ENCODE data around the gene NECAB2.
A peak's percentile ranks its signal among the peaks of the same experiment; 100 is the strongest.

Gene NECAB2

DNA sequence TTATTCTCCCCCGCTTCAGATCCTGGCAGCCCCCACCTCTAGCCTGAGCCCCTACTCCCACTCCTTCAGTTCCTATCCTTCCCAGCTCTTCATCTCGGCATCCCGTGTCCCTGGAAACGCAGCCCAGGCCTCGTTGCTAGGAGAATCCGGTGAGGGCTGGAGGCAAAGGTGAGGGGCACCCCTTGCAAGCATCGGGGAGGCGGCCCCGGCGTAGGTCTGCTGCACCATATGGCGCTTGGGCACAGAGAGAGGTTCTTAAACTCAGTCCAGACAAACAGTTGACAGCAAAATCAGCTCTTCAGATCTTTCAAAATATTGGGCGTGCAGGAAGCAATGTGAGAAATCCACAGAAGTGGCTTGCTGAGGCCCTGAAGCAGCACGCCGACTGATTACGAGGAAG, 59.6 kb downstream of the NECAB2 start:
- no peak for DNase-seq

DNA sequence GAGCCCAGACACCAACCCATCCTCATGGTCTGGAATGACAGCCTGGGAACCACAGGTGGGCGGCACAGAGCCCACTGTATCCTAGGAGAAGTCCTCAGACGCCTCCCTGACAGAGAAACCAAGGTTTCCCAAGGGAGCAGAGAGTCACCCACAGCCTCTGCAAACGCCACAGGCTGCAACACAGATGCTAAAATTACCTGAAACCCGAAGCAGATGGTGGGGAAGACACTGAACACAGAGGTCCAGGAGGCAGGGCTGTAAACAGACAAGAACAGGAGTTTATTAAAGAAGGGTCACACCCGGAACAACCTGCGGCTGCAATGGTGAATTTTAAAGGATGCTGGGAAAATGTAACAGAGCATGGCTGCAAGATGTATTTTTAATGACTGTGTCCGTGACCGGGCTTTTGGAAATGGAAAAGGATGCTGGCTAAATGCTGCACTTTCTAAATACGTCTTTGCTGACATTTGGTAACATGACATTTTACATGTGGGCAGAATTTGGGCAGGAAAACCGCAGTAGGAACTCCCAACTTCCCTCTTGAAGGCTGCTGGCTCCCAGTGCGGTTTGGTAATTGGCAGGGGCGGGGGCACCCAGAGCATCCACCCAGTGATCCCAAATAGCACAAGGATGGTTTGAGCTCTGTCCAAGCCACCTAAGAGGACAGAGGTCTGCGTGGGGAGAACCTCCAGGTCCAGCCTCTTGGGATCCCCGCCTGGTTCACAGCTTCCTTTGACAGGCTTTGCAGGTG, 61.4 kb downstream of the NECAB2 start:
- no peak for DNase-seq

DNA sequence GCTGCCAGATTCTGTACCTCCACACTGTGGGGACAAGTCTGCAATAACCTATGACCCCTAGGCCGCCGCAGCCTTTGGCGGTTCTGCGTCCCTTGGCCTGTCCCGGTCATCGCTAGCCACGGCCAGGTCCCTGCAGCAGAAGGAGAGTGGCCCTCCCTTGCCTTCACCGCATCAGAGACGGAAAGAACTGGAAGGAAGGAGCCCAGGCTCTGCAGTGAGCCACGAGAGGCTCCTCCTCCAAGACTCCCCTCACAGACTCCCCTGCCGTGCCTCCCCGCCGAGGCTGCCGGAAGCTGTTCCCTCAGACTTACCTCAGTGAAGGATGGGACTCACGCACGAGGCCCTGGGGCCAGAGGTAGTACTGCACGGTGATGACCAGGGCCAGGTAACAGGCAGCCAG, 63.5 kb downstream of the NECAB2 start:
- DNase-seq = no peak

DNA sequence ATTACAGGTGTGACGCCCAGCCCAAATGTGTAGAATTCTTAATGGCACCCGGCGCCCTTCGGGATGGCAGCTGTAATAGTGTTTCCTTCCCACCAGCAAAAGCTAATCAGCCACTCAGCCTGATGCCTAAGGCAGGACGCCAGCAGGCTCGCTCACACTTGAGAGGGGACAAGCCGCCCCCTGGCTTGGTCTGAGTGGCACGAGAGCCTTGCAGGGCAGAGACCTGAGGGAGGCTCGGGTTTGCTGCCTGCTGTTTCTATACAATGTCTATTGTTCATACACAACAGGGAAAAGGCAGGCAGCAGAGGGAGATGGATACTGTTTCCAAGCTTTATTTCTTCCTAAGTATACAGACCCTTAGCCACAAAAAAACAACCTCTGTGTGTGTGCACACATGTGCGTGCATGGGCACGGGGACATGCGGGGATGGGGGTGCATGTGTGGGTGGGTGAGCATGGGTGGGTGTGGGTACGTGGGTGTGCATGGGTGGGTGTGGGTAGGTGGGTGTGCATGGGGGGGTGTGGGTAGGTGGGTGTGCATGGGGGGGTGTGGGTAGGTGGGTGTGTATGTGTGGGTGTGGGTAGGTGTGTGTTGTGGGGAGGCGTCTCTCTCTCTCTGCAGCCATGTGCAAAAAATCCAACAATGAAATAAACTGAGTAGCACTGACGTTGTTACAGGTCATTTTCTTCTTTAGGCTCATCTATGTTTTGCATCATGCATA, 64.6 kb downstream of the NECAB2 start:
- no peak for DNase-seq

DNA sequence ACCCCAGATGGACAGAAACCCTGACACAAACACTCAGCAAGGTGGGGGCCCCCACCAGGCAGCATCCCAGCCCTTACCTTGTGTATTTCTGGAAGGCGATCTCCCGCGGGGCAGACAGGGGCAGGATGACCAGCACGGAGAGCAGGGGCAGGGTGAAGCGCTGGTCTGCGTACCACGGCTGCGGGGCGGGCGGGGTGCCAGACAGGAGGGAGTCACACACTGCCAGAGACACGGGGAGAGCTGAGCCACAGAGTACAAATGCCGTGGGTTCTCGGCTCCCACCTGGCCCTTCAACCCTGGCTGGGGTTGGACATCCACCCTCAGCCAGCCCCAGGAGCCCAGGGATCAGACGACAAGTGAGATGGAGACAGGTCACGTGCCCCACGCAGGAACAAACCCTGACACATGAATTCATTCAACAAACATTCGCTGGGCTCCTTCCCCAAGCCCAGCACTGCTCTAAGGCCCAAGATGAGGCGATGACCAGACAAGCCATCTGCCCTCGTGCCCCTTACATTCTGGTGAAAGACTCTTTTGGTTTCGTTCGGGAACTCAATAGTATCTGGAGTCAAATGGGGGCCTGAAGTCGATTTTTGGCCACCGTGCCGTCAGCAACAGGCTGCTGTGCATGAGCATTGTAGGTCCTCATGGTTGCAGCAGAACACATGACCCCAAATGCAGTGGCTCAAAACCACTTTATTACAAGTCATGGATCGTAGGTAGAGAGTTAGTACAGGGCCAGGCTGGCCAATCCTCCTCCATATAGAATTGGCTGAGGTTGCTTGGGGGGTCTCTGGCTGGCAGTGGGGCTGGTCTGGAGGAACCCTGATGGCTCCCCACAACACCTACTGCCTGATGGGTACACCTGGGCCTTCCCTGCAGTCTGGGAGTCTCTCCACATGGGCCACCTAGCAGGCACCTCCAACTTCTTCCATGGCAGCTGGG, 65.5 kb downstream of the NECAB2 start:
- DNase-seq = no peak

DNA sequence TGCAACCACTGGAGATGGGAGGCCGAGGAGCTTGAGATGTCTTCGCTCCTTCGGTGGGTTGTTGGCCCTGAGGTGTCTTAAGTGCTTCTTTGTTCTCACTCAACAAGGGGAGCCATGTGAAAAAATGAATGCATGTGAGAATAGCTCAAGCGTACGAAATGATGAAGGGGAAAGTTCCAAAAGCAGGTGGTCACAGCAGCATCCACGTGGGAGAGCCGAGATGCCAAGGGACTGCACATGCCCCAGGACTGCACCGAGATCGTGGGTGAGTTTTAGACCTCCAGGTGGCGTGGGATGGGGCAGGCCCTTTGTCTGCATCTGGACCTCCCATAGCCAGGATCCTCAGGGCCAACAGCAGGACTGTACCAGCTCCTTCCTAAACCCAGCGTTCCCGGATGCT, 66.5 kb downstream of the NECAB2 start:
- DNase-seq = no peak

DNA sequence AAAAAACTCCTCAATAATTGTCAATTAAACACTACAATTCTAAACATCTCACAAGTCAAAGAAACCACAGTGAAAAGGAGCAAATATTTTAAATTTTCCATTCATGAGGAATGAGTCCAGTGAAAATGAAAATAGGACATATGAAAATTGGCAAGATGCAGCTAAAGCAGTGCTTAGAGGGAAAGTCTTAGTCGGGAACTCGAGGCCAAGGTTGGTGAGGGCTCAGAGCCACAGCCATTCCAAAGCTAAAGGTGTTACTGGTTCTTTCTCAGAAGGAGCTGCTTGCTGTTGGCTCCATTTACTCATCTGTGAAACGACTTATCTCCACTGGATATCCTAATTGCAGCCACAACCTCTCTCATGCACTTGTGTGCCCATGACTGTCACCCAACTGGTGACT, 68.1 kb downstream of the NECAB2 start:
- no peak for DNase-seq

DNA sequence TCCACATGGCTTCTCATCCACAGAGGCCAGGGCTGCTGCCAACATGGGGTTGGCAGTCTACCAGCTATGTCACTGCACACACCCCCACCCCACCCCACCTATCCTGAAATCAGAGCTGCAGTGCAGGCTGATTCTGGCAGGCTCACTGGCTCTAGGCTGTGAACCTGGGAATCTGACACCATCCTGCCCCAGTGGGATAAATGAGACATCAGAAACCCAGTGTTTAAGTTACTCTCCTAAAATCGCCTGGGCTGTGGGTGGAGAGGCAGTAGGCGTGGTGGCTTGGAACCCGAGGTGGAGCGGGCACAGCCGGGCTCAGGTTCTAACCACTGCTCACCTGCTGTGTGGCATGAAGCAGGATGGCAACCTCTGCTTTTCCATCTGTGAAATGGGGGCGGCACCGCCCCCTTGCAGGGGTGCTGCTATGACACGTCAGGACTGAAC, 69.0 kb downstream of the NECAB2 start:
- no peak for DNase-seq

DNA sequence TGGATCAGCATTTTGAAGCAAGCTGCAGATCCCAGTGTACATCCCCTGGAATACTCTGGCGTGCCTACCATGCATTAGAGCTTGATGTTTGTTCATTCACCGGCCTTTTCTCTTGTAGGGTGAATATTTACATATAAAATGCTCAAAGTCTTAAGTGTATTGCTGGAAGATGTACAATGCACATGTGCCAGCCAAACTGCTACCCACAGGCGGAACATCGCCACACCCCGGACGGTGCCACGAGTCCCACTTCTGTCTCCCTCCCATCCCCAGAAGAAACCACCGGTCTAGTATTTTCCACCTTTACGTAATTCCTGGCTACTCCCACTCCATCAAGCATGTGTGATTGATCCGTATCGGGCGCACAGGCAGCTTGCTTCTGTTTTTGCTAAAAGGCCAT, 70.4 kb downstream of the NECAB2 start:
- no peak for DNase-seq

DNA sequence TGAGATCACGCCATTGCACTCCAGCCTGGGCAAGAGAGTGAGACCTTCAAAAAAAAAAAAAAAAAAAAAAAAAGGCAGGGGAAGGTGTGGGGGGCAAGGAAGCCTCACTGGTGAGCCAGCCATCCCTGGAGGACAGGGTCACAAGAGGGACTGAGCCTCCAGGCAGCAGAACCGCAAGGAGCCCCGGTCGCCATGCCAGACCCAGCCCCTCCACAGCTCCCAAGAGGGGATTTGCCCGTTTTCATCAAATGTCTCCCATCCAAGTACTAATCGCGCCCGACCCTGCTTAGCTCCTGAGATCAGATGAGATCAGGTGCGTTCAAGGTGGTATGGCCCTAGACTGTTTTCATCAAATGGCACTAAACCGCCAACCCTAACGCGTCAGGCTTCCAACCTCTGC, 71.7 kb downstream of the NECAB2 start:
- DNase-seq = no peak

DNA sequence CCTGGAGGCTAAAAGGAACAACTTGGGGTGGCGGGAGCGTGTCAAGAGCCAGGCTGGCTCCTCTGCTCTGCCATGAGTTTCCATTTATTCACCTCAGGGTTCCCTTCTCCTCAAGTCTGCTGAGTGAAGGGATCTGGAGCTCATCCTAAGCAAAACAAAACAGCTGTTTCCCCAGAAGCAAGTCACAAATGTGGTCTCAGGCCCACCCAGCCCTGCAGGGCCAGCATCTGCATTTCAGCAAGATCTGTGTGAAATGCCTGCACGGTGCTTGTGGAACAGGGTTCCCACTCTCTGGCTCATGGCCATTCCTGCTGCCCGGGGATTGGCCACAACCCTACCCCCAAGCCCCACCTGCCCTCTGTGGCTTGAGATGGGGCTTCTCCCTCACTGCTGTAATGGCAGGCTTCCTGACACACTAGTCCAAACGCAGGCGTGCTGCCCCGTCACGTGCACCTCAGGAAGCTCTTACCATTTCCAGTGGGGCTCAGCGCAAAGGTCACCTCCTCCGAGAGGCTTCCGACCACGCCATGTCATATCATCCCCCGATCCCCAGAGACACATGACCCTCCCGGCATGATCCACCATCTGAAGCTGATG, 72.3 kb downstream of the NECAB2 start:
- DNase-seq = no peak

DNA sequence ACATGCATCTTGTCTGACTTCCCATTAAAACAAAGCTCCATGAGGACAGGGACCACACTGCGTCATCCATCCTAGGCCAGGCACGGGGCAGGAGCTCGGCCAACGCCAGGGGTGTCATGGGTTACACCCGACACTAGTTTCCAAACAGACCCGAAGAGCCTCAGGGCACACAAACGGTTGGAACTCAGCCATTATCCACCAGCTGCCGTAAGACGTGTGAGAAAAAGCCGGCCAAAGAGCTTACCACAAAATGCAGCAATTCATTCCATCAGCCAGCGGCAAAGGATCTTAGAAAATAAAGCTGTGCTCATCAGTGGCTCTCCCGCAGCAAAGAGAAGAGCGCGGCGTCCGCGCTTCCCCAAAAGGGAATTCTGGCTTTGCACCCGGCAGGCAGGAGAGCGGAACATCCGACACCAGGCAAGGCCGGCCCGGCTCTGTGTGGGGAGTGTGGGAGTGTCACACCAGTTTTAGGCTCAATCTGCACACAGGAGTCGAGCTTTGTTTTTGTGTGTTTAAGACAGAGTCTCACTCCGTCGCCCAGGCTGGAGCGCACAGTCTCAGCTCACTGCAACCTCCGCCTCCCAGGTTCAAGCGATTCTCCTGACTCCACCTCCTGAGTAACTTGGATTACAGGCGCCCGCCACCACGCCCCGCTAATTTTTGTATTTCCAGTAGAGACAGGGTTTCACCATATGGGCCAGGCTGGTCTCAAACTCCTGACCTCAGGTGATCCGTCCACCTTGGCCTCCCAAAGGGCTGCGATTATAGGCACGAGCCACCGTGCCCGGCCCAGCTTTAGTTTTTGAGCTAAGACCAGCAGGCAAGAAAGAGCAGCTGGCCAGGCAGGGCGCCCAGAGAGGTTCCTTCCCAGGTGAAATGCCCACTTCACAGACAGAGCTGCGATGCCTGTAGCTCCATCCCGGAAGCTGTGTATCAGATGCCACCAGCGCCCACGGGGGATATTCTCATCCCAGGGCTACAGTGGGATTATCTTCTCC, 73.1 kb downstream of the NECAB2 start:
- peak; percentile 39 for DNase-seq

DNA sequence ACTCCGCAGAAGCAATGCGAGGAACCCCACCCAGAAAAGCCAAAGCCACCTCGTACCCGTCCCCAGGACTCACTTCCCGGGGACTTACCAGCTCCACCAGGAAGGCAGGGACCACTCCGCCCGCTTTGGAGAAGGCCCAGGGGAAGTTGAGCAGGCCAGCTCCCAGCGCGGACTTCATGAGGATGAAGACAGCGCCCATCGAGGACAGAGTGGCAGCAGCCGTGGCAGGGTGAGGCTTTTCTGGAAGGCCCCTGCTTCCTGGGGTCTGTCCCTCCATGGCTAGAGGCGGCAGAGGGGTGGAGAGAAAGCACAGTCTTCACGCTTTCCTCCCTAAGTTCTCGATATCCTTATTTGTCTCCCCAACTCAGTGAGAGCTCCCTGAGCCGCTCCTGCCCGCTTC, 73.8 kb downstream of the NECAB2 start:
- no peak for DNase-seq

DNA sequence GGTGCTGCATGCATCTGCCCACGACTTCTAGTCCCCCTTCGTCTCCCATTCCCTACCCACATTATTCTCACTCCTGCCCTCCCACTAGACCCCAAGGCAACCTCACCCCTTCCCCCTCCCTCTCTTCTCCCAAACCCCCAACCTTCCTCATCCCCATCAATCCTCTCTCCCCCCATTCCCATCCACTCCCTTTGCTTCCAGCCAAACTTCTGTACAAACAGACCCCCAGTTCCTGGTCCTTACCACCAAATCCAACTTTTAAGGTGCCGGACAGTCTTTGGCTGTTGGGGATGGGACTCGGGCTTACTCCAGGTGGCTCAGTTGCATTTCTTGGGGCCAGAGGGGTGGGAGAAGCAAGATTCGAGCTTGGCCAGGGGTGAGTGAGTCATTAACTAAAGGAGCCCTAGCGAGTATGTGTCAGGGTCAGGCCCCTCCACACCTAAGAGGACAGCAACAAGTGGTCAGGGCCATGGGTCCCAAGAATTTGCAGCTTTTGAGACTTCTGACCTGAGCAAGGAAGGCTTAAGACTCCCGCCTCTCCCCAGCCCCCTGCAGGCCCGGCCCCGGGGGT, 74.3 kb downstream of the NECAB2 start, which contains the start of gene SLC38A8:
Gene SLC38A8, minus strand, starts transcription at position 488 of the 571 bp plus-strand sequence. CDS start 638 bp downstream, outside the sequence.
- DNase-seq = no peak

DNA sequence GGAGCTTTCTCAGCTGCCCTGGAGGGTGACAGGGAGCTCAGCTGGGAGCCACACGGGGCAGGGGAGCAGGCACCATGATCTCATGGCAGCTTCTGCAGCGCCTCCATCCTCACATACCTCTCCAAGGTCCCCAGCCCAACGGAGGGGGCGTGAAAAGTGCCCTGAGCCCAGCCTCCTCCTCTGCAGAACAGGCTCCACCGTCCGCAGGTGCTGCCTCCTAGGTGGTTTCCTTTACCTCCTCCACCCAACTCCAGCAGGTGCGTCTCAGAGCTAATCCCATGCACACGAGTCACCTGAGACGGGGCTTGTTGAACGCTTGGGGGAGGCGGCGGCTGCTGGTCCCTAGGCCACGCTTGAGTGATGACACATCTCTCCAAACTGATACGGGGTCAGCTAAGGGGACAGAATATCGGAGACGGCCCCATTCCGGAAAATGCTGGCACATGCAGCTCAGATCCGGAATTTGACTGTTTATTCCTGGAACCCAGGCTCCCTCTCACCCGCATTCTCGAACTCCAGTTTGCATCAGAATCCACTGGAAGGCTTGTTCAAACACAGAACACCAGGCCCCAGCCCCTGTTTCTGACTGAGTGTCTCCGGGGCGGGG, 74.9 kb downstream of the NECAB2 start:
- DNase-seq = no peak

DNA sequence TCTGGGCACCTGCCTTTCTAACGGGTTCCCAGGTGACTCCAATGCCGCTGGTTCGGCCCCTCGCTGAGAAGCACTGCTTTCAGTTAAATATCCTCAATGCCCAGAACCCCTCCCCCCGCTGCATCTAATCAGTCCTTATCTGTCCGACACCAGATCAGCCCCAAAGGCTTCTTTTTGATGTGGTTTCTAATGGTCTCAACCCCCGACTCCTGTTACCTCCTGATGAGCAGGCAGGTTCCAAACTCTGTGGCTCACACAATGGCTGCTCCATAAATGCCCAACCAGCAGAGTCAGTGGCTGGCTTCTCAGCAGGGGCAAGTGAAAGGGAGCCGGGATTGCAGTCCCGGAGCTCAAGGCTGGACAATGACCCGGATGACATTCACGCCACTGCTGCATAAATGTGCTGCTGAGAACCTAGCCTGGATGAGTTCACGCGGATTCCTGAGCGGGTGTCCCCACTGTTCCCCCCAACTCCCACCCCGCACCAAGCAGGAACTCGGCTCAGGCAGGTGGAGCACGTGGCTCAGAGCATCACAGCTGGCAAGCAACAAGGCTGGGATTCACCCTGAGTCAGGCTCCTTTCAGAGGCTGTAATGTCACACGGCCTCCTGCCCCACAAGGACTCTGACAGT, 75.6 kb downstream of the NECAB2 start:
- DNase-seq = no peak

DNA sequence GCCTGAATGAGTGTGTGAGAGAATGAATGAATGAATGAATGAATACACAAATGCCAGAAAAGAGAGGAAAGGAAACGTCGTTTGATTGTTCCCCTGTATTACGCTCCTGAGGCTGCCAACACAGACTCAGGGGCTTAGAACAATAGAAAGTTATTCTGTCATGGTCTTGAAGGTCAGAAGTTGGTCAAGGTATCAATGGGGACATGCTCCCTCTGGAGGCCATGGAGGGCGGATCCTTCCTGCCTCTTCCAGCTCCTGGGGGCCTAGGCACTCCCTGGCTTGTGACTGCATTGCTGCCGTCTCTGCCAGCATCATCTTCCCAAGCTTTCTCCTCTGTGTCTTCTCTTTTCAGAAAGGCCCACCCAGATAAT, 76.1 kb downstream of the NECAB2 start:
- peak; percentile 17 for DNase-seq

DNA sequence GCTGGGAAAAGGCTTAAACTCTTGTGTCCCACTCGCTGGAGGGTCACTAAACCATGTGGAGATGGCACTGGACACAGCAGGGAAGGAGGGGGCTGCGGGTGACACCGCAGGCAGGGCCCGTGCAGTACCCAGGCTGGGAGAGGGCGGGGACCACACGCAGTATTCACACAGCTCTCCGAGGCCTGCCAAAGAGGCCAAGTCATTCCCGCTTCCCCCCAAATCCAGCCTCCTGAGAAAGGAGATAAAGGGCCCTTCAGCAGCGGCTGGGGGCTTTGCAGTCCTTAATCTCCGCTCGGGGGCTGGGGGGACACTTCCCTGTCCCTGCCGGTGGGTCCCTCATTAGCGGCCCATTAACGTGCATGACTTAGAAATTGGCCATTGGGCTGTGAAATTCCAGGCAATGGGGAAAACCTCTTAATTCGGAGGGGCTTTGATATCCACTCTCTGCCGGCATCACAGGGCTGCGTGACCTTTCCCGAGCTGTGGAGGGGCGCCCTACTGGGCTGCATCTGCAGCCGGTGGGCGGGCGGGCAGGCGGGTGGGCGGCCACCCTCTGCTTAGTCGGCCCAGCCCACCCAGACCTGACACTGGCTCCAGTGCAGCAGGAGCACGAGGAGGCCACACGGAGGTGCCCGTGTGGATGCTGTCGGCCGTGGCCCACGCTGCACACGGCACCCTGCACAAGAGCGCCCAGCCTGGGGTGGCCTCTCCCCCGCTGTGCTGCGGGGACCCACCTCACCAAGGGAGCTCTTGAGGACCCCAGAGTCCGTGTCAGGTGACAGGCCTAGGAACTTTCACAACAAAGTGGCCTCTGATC, 77.2 kb downstream of the NECAB2 start:
- no peak for DNase-seq

DNA sequence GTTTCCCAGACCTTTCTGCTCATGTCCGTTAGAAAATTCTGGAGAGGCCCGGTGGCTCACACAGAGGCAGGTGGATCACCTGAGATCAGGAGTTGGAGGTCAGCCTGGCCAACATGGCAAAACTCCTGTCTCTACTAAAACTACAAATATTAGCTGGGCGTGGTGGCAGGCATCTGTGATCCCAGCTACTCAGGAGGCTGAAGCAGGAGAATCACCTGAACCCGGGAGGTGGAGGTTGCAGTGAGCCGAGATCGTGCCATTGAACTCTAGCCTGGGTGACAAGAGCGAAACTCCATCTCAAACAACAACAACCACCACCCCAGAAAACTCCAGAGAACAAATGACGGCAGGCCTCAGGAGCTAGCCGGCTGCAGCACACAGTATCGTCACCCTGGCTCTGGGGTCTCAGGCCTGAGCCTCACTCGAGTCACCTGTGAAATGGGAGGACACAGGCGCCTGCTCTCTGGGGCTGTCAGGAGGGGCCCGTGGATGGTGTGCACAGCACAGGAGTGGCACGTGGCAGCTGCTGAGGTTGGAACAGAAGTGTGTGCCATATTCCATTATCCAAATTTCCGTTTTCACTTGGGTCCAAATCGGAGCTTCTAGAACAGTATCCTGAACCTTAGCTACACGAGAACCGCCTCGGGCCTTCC, 77.9 kb downstream of the NECAB2 start:
- DNase-seq = no peak

All from fibroblast of skin of abdomen (primary cell).